HG03097 (cell line): ENCODE data around the gene SRPK2.
A peak's percentile ranks its signal among the peaks of the same experiment; 100 is the strongest.
"Not testable (repeated sequence)": the region's sequence is repeated elsewhere in the genome, so short reads cannot be mapped to it uniquely, and the experiment has no call there.

Experiments used
- ATAC-seq: cut with Tn5 transposase; IDR thresholded peaks from one replicate; pipeline ENCODE4 v1.9.1; 2021; ENCODE audit not compliant: unreplicated experiment, low FRiP score

The SRPK2 gene

DNA sequence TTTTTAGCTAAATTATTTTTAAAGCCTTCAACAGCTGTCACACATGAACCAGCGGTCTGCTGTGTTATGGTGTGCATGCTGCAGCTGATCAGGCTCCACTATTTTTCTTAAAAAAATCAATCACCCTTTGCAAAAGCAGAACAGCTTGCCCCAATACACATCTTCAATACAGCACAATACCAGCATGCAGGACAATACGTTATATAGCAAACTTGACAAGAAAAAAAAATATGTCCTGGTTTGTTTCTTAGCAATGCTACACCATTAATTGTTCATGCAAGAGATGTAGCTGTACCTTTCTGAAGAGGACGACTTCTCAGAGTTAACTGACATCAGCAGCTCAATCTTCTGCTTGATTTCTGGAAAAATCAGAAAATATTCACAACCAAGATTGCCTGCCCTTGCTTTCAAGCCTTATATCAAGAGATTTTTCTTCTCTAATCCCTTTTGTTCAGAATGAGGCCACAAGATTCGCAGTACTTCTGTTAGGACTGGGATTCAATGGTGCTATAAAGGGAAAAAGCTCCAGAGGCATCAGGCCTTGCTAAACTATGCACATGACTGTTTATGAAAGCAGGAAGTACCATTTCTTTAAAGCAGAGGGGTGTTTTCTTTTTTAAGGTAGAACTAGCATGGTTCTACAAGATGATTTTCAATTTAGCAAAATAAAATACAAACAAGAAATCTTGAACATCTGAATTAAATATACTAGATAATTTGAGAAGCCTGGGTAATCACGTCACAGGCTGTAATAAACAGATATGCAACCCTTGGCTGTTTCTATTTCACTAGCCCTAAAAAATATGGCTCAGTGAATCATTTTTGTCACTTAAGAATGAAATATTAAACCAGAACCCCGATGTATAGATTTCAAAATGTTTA is 120.0 kb downstream of the SRPK2 start:
- no peak for ATAC-seq

GRCh38 chr7:105268056-105268455 is 120.7 kb downstream of the SRPK2 start:
- ATAC-seq, result no peak

- no peak for ATAC-seq
Measured at GRCh38 chr7:105267244-105267643, 121.5 kb downstream of the SRPK2 start.

DNA sequence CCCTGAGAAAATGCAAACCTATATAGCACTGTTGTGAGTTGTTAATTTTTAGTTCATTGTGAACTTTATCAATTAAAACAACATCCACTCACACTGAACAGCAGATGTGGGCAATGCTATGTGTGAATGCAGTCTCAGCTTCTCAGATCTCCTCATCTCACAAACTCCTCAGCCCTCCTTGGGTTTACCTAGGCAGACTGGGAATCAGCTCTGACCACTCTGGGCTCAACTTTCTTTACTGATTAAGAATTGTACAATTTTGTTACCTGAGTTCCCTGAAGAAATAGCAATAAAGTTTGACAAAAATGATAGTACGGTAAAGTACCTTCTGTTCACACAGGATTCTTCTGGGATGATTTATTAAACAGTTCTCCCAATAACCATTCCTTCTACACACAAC is 124.0 kb downstream of the SRPK2 start:
- ATAC-seq, result no peak

GRCh38 chr7:105261689-105262088 is 127.0 kb downstream of the SRPK2 start:
- no peak for ATAC-seq

- not testable (repeated sequence) for ATAC-seq
Measured at GRCh38 chr7:105260201-105260871, 128.4 kb downstream of the SRPK2 start.

DNA sequence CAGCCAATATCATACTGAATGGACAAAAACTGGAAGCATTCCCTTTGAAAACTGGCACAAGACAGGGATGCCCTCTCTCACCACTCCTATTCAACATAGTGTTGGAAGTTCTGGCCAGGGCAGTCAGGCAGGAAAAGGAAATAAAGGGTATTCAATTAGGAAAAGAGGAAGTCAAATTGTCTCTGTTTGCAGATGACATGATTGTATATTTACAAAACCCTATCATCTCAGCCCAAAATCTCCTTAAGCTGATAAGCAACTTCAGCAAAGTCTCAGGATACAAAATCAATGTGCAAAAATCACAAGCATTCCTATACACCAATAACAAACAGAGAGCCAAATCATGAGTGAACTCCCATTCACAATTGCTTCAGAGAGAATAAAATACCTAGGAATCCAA is 129.8 kb downstream of the SRPK2 start:
- ATAC-seq, result not testable (repeated sequence)

DNA sequence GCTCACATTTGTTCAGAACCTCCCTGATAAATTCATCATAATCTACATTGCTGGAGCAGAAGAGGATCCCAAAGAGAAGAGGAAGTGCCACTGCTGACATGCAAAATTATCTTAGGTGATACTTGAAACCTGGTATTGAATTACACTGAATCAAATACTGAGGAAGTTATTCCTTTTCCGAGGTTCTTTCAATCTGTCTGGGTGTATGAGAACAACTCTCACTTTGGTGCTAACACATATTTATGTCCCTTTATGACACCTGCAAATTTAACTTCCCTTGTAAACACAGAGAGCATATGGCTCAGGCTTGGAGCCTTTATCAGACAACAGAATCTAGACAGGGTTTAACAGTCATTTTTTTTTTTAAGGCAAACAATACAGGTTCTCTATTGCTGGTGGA is 131.4 kb downstream of the SRPK2 start:
- no peak for ATAC-seq

DNA sequence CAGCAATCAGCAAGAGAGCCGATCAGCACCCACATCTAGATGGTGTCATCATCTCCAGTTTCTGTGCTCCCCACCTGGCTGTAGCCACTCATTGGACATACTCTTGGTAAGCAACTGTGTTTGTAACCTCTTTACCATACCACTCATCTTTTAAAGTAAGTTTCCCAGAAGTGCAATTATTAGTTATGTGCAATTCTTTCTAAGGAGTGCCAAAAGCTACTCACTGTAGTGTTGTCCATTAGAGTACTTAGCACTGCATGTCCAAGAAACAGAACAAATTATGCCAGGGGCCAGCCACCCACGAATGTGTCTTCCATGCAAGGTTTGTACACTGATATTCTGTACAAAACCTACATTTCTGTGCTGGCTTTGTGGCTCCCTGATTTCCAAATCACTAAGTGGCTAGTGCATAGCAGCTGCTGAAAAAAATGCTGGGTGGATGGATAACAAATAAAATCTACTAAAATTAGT is 131.9 kb downstream of the SRPK2 start:
- no peak for ATAC-seq

DNA sequence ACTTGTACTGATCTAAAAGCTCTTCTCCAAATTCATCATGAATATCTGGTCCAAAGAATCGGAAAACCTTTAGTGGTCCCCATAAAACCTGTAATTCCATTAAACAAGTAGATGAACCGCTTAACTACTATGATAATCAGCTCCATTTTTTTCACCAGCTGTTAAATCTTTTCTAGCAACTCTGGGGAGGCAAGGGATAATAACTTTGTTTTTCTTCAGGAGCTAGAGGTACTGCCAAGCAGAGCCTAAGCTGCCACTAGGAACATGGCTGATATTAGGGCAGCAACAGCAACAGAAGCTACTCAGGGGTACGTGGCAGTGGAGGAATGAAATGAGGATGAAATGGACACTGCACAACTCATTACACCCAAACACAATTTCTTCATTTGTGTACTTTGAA is 138.0 kb downstream of the SRPK2 start:
- no peak for ATAC-seq

- no peak for ATAC-seq
Measured at GRCh38 chr7:105250239-105250638, 138.5 kb downstream of the SRPK2 start.

DNA sequence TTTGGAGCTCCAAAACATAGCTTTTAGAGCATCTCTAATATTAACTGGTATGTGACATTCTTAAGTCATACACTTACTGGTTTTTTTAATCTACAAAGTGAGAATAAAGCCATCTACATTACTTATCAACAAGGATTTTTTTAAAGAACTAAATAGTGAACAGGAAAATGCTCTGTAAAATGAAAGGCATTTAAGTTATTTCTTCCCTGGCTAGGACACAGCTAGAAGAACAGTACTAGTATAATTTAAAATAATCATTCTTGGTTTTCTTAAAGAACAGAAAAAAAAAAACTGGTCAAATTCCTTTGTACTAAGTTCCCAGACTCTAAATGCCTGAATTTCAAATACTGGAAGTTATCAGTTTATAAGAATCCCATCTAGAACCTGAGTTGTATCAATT is 139.5 kb downstream of the SRPK2 start:
- no peak for ATAC-seq

GRCh38 chr7:105246679-105247078 is 142.0 kb downstream of the SRPK2 start:
- ATAC-seq, result no peak

GRCh38 chr7:105246256-105246655 is 142.5 kb downstream of the SRPK2 start:
- no peak for ATAC-seq

DNA sequence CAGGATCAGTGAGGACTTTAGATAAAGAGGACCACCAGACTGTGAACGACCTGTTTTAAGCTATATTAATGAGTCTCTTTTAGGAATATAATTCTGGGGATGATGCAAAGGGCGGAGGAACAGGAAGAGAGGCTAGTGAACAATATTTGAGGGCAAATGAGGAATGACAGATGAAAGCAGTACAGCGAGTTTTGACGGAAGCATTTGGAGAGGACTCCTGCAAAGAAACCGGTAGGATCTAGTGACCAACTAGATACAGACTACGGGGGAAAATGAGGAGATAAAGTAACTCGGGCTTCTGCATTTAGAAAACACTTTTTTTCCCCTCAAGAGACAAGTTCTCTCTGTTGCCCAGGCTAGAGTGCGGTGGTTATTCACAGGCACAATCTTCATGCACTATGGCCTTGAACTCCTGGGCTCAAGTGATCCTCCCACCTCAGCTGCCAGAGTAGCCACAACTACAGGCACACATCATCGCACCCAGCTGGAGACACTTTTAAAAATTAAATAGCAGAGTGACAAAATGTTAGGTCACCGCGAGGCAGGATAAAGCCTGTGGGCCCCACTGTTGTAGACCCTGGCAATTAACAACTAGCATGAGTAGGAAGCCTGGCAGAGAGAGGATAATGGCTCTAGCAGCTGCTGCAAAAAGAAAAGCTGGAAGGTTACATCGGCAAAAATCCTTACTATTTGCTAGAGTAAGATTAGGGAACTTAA is 143.2 kb downstream of the SRPK2 start:
- ATAC-seq, result peak; percentile 58

- ATAC-seq, result no peak
Measured at GRCh38 chr7:105244594-105244993, 144.1 kb downstream of the SRPK2 start.

DNA sequence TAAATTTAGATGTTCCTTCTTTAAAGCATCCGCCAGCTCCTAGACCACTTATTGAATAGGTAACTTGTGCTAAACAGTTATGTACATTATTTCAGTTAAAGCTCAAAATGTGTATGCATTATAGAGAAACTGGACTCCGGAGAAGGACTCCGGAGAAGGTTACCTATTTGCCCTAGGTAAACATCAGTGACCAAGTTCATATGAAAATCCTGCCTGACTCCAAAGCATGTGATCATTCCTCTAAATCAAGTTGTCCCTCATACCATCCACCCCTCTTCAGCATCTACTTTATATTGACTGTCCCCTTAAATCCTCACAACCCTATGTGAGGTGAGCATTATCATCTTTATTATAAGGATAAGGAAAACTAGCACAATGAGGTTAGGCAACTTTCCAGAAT is 147.5 kb downstream of the SRPK2 start:
- ATAC-seq, result no peak

- ATAC-seq, result no peak
Measured at GRCh38 chr7:105238198-105238765, 150.4 kb downstream of the SRPK2 start.

- ATAC-seq, result no peak
Measured at GRCh38 chr7:105234886-105235285, 153.8 kb downstream of the SRPK2 start.

- ATAC-seq, result not testable (repeated sequence)
Measured at GRCh38 chr7:105232829-105233291, 155.9 kb downstream of the SRPK2 start.

- no peak for ATAC-seq
Measured at GRCh38 chr7:105230486-105230885, 158.2 kb downstream of the SRPK2 start.
